Ecto neural progenitor cell (in vitro differentiated cells): Measurements from ENCODE around the gene TNFRSF17.

Experiments
- DNase-seq: peaks from one replicate; pipeline ENCODE4 v3.0.0-alpha.2; 2018; ENCODE audit warnings: low spot score

TNFRSF17 gene

DNA sequence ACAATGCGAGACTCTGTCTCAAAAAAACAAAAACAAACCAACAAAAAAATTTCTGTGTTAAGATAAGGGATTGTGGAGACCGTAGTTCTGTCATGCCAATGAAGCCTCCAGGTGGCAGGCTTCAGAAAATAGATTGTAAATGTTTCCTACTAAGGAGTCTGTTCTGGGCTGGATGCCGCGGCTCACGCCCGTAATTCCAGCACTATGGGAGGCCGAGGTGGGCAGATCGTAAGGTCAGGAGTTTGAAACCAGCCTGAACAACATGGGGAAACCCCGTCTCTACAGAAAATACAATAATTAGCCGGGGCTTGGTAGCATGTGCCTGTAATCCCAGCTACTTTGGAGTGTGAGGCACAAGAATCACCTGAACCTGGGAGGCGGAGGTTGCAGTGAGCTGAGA lies 7.1 kb downstream of the TNFRSF17 start:
- no peak for DNase-seq

DNA sequence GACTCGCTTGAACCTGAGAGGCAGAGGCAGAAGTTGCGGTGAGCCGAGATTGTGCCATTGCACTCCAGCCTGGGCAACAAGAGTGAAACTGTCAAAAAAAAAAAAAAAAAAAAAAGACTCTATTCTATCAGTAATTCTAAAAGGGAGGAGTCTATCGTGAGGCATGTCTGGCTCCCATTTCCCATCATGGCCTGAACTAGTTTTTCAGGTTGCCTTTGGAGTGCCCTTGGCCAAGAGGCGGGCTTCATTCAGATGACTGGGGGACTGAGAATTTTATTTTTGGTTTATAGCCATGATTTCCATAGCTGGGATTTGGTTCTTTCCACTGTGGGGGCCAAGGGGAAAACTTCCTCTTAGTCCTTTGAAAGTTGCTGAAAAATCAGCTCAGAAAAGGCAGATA lies 8.1 kb downstream of the TNFRSF17 start:
- no peak for DNase-seq

DNA sequence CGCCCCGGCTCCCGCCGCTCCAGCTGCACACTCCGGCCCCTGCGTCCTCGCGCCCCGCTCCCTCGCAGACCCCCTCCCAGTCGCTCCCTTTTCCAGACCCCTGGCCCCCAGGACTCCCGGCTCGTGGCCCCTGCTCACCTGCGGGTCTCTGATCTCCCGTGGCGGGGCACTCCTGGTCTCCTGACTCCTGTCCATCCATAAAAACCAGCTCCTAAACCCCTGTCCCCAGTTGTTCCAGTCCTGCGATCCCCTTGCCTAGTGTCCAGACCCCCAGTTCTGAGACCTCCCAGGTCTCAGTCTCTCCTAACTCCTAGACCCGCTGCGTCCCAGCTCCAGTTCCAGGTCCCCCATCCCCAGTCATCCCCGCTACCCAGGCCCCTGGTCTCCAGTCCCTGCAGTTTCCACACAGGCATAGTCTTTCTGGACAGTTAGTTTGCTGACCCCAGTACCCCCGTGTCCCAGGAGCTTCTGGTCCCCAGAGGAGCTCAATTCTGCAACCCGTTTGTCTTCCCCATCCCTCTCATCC lies 11.9 kb downstream of the TNFRSF17 start:
- DNase-seq = no peak

DNA sequence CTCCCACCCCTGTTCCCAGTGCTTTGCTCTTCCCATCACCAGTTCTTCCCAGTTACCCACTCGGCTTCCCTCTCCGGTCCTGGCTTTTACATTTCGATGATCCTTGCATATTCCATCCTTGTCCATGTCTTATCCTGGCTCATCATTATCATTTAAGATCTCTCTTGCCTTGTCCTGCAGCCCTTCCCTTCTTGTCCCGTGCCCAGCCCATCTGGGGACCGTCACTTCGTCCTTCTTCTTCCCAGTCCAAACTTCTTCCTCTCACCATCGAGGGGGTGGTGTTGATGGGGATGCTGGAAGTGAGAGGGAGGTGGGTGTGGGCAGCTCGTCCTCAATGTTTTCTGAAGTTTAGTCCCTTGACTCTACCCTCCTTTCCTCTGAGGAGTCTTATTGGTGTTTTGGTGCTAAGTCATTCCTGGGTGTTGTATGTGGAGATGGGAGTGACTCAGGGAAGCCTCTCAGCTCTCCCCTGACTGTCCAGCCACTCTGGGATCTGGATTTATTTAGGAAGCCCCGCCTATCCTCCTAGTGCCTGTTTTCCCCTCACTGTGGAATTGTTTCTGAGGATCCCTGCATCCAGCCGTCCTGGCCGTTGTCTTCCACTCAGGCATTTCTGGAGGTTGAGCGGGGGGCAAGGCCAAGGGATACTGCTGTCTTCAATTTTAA lies 12.5 kb downstream of the TNFRSF17 start:
- DNase-seq = no peak

DNA sequence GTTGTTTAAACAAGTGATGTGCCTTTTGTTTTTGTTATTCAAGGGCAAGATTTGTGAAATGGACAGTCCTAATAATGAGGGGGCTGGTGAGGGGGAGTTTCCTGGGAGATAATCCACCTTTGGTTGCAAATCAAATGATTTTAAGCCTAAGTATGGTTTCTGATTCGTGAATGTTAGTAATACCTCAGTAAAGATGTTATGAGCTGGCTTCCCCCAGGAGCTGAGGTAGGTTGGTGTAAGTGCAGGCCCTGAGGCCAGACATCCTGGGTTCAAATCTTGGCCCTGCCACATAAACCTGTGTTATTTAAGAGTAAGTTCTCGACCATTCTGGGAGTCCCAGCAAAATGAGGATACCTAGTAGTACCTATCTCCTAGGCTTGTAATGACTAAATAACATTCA lies 13.1 kb downstream of the TNFRSF17 start:
- no peak for DNase-seq

DNA sequence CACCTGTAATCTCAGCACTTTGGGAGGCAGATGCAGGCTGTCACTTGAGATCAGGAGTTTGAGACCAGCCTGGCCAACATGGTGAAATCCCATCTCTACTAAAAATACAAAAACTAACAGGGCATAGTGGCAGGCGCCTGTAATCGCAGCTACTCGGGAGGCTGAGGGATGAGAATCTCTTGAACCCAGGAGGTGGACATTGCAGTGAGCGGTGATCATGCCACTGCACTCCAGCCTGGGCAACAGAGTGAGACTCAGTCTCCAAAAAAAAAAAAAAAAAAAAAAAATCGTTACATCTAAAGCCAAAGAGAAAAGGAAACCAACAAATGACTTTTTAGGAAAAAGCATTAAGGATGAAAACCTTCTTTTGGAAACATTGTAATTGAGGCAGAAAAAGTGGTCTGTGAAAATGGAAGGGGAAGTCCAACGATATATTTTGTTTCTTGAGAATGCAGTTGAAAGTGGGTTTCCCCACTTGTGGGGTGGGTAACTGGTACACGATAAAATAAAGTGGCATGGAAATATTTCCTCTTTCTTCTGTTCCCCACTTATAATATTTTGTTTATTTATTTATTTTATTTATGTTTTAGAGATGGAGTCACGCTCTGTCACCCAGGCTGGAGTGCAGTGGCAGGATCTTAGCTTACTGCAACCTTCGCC lies 14.1 kb downstream of the TNFRSF17 start:
- no peak for DNase-seq

DNA sequence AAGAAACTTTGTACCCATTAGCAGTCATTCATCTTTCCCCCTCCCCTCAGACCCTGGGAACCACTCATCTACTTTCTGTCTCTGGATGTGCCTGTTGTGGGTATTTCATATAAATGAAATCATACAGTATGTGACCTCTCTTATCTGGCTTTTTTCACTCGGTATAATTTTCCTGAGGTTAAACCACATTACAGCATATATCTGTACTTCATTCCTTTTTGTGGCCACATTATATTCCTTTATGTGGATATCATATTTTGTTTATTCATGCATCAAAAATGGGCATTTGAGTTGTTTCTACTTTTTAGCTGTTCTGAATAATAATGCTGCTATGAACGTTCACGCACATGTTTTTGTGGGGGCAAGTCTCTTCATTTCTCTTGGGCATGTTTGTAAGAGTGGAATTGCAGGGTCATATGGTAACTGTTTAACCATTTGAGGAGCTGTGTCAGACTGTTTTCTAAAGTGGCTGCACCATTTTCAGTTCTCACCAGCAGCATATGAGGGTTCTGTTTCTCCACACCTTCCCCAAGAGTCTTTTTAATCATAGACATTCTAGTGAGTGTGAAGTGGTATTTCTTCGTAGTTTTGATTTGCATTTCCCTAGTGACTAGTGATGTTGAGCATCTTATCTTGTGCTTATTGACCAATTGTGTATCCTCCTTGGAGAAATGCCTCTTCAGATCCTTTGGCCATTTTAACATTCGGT lies 15.3 kb downstream of the TNFRSF17 start:
- DNase-seq = no peak

DNA sequence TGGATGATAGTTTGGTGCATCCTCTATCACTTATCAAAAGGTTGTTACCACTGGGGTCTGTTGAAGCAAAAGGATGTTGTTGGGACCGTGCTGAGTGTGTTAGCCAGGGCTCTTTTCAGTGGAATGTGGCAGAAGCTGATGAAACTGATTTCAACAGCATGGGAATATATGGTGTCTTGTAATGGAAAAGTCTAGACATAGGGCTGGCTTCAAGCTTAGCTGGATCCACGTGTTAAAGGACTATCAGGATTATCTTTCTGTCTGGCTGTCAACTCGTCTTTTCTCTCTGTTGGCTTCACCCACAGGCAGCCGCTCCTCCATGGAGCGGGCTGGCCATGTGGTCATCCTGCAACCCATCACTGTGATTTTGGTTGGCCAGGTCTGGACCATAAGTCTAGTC lies 20.2 kb downstream of the TNFRSF17 start:
- DNase-seq = no peak

DNA sequence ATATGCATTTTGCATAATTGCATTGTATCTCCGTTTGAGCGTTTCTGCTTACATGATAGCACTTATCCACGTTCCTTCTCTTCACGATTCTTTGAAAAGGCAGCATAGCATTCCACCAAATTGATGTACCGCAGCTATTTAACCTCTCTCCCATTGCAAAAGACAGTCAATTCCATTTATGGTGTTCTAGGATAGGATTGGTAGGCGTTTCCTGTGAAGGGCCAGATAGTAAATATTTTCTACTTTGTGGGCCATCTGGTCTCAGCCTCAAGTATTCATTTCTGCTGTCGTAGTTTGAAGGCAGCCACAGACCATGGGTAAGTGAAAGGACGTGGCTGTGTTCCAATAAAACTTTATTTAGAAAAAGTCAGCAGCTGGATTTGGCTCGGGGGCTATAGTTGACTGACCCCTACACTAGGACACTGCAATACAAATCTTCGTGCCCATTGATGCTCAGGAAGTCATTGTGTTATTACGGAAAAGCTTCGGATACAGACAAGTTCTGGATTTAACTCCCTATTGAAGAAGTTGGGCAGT lies 21.6 kb downstream of the TNFRSF17 start:
- no peak for DNase-seq

DNA sequence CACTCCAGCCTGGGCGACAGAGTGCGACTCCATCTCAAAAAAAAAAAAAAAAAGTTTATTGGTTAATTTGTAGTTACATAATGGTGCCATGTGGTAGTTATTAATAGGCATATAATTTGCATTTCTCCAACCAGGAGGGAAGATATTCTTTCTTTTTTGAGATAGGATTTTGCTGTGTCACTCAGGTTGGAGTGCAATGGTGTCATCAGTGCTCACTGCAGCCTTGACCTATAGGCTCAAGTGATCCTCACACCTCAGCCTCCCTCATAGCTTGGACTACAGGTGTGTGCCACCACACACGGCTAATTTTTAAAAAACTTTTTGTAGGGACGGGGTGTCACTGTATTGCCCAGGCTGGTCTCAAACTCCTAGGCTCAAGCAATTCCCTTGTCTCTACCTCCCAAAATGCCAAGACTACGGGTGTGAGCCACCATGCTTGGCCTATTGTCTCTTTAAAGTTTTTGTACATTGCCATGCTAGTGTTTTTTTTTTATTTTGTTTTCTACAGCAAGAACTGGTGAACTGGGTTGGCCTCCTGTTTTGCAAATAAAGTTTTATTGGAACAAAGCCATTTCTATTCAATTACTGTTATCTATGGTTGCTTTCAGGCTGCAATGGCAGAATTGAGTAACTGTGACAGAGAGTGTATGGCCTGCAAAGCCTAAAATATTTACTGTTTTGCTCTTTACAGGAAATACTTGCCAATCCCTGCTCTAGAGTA lies 23.4 kb downstream of the TNFRSF17 start:
- DNase-seq = no peak

DNA sequence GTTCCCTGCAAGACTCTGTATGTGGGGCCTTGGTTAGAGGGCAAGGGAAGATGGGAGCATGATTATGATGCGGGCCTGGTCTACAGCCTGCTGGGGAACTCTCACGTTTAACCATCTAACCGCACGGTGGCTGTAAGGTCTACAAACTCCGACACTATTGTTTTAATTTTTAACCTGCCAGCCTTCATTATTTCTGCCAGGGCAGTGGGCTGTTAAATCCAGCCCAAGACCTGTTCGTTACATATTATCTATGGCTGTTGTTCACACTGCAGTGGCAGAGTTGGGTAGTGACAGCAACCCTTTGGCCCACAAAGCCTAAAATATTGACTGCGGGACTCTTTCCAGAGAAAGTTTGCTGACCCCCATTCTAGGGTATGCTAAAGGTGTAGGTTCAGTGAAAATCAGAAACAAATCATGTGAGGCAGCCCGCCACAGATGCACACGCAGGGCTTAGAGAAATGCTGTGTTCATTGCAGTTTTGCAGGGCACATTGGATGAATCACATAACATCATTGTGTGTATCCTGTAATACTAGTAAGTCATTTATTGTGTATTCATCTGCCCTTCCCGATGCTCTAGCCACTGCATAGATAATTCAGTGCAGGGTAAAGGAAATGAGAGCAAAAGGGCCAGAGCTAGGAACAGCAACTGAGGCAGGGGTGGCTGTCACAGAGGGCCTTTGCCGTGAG lies 25.8 kb downstream of the TNFRSF17 start:
- DNase-seq = no peak

DNA sequence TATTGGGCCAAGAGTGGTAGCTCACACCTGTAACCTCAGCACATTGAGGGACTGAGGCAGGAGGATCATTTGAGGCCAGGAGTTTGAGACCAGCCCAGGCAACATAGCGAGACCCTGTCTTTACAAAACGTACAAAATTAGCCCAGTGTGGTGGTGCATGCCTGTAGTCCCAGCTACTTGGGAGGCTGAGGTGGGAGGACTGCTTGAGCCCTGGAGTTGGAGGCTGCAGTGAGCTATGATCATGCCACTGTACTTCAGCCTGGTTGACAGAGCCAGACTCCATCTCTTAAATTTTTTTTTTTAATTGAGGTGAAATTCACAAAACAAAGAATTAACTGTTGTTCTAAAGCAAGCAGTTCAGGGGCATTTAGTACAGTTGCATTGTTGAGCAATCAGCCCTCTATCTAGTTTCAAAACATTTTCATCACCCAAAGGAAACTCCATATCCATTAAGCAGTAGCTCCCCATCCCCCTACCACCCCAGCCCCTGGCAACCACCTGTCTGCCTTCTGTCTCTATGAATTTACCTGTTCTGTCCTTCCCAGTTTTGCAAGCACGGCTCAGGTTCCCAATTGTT lies 27.1 kb downstream of the TNFRSF17 start:
- no peak for DNase-seq

DNA sequence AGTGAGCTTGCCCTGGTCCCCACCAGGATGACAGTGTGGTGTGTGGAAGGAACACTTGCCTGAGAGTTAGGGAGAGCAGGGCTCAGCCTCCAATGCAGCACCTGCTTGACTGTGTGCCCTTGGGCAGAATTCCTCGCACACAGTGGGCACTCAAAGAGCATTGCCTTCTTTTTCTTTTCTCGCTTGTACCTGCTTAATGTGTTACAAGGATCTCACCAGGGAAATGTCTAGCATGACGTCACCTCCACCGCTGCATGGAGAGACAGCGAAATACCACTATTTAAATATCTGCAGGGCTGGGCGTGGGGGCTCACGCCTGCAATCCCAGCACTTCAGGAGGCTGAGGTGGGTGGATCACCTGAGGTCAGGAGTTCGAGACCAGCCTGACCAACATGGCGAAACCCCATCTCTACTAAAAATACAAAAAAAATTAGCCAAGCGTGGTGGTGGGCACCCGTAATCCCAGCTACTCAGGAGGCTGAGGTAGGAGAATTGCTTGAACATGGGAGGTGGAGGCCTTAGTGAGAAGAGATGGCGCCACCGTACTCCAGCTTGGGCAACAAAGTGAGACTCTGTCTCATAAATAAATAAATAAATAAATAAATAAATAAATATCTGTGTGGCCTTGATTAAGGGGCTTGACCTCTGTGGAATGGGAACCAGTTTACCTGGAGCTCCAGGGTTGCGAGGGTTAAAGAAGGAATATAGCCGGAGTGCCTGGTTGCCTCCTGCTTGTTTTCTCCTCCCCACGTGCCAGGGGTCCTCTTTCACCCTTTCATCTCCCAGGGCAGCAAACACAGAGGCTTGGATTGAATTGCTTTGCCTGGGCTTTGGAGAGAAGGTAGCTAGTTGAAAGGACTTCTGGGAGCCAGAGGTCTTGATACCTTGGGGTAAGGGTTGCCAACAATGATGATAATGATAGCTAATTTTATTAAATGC lies 27.8 kb downstream of the TNFRSF17 start:
- DNase-seq = no peak

DNA sequence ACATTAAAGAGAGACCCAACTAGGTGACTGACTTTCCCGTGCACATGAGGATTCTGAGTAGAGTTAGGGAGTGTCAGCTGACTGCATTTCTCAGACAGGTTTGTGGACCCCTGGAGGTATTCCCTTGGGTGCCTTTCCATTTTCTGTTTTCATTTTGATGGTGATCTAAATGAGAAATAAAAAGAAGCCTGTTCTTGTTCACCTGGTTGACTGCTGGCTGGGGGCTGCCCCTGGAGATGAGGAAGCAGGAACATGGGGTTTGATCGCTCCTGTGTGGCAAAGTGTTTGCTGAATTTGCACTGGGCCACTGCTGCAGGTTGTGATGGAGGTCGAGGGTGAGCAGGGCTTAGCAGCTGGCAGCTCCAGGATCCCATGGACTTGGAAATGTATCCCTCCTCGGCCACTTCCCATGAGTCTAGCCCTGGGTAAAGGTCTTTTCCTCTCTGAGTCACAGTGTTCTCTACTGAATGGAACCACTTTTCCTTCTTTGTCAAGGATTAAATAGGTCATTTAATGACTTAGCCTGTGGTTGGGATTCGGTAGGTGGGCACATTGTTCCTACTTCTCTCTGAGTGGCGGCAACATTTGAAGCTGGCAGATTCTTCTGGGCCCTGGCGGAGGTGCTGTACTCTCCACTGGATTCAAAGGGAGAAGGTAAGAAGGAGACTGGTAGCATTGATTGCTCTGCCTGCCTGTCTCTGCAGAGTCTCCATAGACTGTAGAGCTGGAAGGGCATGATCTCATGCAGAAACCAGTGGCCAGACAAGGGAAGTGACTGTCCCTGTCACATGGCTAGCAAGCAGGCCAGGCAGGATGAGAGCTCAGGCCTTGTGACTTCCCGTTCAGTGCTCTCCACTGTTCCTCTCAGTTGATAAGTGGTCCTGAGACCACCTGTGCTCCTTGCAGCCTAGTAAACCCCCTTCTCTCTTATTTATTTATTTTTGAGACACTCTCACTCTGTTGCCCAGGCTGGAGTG lies 29.4 kb downstream of the TNFRSF17 start:
- no peak for DNase-seq

DNA sequence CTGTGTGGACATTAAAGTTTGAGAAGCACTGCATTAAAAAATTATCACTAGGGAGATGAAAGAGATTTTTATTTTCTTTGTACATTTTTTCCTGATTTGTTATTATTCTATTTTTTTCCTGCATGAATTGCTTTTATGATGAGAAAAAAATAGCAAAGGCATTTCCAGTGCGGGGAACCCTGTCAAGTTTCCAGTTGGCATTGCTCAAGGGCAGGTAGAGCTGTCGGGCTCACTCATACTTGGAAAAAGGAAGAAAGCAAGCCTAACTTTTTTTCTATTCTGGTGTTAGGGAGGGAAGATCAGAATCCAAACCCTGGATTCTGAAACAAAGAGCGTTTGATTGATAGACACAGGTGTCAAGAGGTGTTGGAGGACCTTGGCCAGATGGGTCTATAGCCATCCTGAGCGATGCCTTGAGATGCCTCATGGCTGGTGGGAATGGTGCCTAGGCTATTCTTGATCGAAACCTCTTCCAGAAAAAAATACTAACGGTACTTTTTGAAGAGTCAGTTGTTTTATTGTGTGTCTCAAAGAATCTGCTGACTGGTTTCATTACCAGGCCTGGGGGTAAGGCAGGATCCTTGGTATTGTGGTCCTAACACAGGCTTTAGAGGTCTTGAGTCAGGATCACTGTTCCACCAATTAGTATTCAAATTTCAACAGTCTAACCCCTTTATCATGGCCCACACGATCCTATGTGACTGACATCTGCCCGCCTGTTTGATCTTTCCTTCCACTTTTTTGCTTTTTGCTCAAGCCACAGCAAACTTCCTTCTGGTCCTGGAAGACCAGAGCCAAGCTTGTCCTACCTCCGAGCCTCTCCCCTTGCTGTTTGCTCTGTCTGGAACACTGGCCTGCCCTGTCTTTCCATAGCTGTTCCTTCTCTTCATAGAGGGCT lies 31.7 kb downstream of the TNFRSF17 start:
- no peak for DNase-seq

DNA sequence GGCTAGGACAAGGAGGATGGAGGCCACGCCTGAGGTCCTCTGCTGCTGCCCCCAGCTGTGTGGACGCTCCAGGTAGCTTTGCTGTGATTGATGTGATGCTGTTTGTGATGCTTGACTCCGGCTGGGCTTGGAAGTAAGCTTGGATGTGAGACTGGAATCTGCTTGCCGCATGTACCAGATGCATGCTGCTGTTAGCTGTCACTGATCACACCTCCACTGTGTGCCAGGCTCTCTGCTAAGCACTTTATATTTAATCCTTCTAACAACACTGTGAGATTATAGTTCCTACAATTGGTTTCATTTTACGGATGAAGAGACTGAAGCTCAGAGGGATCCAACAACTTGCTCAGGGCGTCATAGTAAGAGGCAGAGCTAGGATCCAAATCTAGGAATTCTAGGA lies 35.0 kb downstream of the TNFRSF17 start:
- no peak for DNase-seq

DNA sequence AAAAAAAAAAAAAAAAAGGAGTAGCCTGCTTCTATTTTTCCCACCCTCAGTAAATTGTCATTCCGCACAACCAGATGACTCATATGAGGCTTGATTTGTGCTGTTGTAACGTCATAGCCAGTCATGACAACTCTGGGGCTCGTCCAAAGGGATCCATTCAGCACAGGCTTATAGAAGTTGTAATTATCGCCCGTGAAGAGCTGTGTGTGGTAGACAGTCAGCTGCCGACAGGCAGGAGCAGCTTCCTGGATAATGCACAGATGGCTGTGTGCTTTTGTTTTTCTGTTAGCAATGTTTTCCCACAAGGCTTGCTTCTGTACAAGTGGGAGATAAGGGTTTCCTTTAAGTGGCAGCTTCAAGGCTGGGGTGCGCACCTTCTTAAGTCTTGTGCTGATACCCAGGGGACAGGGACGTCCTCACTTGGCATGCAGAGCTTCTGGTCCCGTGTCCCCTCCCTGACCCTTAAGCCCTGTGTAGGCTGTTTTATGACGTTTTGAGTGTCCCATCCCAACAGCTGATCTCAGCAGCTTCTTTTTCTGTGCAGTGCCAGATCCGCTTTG lies 37.5 kb downstream of the TNFRSF17 start:
- no peak for DNase-seq

DNA sequence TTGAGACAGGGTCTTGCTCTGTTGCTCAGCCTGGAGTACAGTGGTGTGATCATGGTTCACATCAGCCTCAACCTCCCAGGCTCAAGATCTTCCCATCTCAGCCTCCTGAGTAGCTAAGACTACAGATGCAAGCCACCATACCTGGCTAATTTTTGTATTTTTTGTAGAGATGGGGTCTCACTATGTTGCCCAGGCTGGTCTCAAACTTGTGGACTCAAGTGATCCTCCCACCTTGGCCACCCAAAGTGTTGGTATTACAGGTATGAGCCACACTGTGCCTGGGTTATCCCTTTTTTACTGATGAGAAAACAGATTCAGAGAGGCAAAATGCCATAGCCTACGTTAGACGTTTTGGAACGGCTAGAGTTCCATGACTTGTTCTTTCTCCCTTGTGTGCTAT lies 41.6 kb downstream of the TNFRSF17 start:
- no peak for DNase-seq
